Mucosa of gallbladder (tissue), 1 donor: ENCODE measurements around the gene KCNA10. TPM values are rescaled to one million over a fixed set of nuclear protein-coding genes. Genes with fewer than 3 reads are reported as not detected.
"Not testable (repeated sequence)": the region's sequence is repeated elsewhere in the genome, so short reads cannot be mapped to it uniquely, and the experiment has no call there.

ENCODE experiments used
- DNase-seq: peaks from one replicate; pipeline ENCODE4 v3.0.0-alpha.2; 2020; ENCODE audit warnings: low spot score
- total RNA-seq: library from RNA; stranded (reverse); gene quantifications from one replicate; pipeline ENCODE4 v1.2.1, GENCODE V29; 2021
- donor health status: DM: no; HTN: no; CAD: no.

The KCNA10 gene
- total RNA-seq, 1 donor from 2014 or later: not detected

GRCh38 chr1:110535985-110536384, 17.0 kb upstream of the KCNA10 start:
- DNase-seq: no peak

- no peak for DNase-seq
Observed at GRCh38 chr1:110533230-110533629, 14.3 kb upstream of the KCNA10 start.

- DNase-seq: no peak
Observed at GRCh38 chr1:110529011-110529410, 10.0 kb upstream of the KCNA10 start.

- DNase-seq: no peak
Observed at GRCh38 chr1:110526201-110526780, 7.3 kb upstream of the KCNA10 start.

- no peak for DNase-seq
Observed at GRCh38 chr1:110525249-110525595, 6.2 kb upstream of the KCNA10 start.

- no peak for DNase-seq
Observed at GRCh38 chr1:110524311-110525248, 5.6 kb upstream of the KCNA10 start.

GRCh38 chr1:110523011-110523410, 4.0 kb upstream of the KCNA10 start:
- no peak for DNase-seq

- no peak for DNase-seq
Observed at GRCh38 chr1:110522560-110522959, 3.6 kb upstream of the KCNA10 start.

GRCh38 chr1:110520827-110521226, 1.9 kb upstream of the KCNA10 start:
- DNase-seq: no peak

GRCh38 chr1:110515891-110516290, 3.1 kb downstream of the KCNA10 start:
- no peak for DNase-seq

GRCh38 chr1:110515041-110515440, 3.9 kb downstream of the KCNA10 start:
- no peak for DNase-seq

GRCh38 chr1:110513511-110513910, 5.5 kb downstream of the KCNA10 start:
- DNase-seq: no peak

GRCh38 chr1:110511436-110511835, 7.5 kb downstream of the KCNA10 start:
- no peak for DNase-seq

GRCh38 chr1:110510921-110511320, 8.1 kb downstream of the KCNA10 start:
- DNase-seq: not testable (repeated sequence)

GRCh38 chr1:110509655-110510054, 9.3 kb downstream of the KCNA10 start:
- no peak for DNase-seq

GRCh38 chr1:110508028-110508940, 10.7 kb downstream of the KCNA10 start:
- DNase-seq: peak; percentile 15

GRCh38 chr1:110506541-110506940, 12.4 kb downstream of the KCNA10 start:
- DNase-seq: no peak

- no peak for DNase-seq
Observed at GRCh38 chr1:110505596-110505995, 13.4 kb downstream of the KCNA10 start.

GRCh38 chr1:110504226-110504625, 14.7 kb downstream of the KCNA10 start:
- DNase-seq: no peak

GRCh38 chr1:110503471-110503870, 15.5 kb downstream of the KCNA10 start:
- DNase-seq: no peak

GRCh38 chr1:110502402-110503151, 16.4 kb downstream of the KCNA10 start:
- no peak for DNase-seq
